ENCODE results near the gene SLFN12.
"Not testable (repeated sequence)": the region's sequence is repeated elsewhere in the genome, so short reads cannot be mapped to it uniquely, and the experiment has no call there.

SLFN12 gene

DNA sequence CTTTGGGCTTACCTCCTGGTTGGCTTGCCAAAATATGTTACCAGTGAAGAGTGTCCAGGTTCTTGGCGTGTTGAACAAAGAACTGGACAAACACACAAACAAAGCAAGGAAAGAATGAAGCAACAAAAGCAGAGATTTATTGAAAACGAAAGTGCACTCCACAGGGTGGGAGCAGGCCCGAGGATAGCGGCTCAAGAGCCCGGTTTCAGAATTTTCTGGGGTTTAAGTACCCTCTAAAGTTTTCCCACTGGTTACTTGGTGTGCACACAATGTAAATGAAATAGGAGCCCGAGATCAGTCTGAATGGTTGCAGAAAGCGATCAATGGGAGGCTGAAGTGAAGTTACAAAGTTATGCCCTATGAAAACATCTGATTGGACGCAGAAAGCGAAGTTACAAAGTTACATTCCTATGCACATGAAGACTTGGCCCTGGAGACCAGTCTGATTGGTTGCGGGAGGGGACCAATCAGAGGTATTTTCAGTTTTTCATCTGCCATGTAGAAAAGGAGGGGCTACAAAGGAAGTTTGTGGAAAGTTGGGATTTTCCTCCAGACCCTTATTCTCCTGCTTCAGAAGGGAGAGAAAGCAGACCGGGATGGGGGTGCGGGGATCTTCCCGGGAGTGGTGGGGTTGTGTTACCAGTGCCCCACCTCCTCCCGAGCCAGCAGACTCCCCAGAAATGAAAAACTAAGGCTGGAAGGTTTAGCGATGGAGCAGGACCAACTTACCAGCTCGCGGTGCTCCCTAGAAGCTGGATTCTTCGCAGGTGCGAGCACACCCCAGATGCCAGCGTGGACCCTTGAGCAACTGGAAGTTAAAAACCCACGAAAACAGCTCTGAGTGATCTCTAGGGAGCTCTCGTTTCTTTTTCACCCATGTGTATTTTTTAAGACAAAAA, at the start of gene SLFN12:
Gene SLFN12, minus strand, starts transcription at position 325 of the 899 bp plus-strand sequence. CDS start 9,472 bp downstream, outside the sequence.
- no peaks in the 10 kb centered on the region for H3K9me3 ChIP-seq (ENCODE audit: control insufficient read depth, low read length)
- H3K4me3 ChIP-seq (ENCODE audit: low read length), result peak within 1 kb of the TSS; percentile 14
- H3K9ac ChIP-seq (ENCODE audit: low read length), result peak within 1 kb of the TSS; percentile 54
- no peaks in the 10 kb centered on the region for H3K36me3 ChIP-seq (ENCODE audit: control insufficient read depth, insufficient read depth, low read length)
- no peaks in the 10 kb centered on the region for H3K27me3 ChIP-seq (ENCODE audit: control insufficient read depth, insufficient read depth, low read length)
- H3K4me1 ChIP-seq (ENCODE audit: control insufficient read depth, insufficient read depth, low read length), result peaks cover 7% of the 10 kb centered on the region

DNA sequence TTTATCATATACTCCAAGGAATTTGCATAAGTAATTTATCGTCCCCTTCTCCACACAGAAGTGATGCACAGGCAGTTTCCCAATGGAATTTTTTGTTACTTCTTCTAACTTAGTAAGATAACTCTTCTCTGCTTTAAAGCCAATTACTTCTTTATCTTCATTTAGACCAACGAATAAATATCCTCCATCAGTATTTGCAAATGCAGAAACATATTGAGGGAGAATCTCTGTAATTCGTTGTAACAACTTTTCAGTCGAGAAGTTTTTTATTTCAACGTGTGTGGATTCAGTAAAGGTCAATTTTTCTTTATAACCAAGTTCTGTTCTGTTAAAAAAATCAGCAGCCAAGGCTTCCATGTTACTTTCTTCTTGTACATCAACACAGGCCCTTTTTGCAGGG, 47.0 kb upstream of the SLFN12 start:
- Histone ChIP-seq H3K4me1 (ENCODE audit: control insufficient read depth, insufficient read depth, low read length) (no peaks in the 10 kb centered on the region), H3K4me3 (ENCODE audit: low read length) (no peak overlapping the region), H3K9ac (ENCODE audit: low read length) (no peak overlapping the region), H3K27me3 (ENCODE audit: control insufficient read depth, insufficient read depth, low read length) (no peaks in the 10 kb centered on the region), H3K36me3 (ENCODE audit: control insufficient read depth, insufficient read depth, low read length) (no peaks in the 10 kb centered on the region), H3K9me3 (ENCODE audit: control insufficient read depth, low read length) (peaks cover 5% of the 10 kb centered on the region)

DNA sequence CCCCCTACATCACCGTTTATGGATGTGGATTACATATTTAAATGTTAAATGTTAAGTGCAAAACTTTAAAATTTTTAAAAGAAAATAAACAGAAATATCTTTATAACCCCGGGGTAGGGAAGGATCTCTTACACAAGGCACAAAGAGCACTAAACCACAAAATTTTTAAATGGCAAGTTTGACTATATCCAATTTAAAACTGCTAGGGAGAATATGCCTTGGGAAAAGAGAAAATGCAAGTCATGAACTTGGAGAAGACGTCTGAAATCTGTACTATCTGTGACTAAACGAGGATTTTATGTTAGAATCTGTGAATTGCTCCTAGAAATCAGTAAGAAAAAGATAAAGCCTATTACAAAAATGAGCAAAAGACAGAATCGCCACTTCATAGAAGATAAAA, 44.9 kb upstream of the SLFN12 start:
- H3K36me3 ChIP-seq (ENCODE audit: control insufficient read depth, insufficient read depth, low read length), result no peaks in the 10 kb centered on the region
- H3K27me3 ChIP-seq (ENCODE audit: control insufficient read depth, insufficient read depth, low read length), result no peaks in the 10 kb centered on the region
- H3K4me1 ChIP-seq (ENCODE audit: control insufficient read depth, insufficient read depth, low read length), result no peaks in the 10 kb centered on the region
- peaks cover 5% of the 10 kb centered on the region for H3K9me3 ChIP-seq (ENCODE audit: control insufficient read depth, low read length)
- no peak overlapping the region for H3K9ac ChIP-seq (ENCODE audit: low read length)
- no peak overlapping the region for H3K4me3 ChIP-seq (ENCODE audit: low read length)

DNA sequence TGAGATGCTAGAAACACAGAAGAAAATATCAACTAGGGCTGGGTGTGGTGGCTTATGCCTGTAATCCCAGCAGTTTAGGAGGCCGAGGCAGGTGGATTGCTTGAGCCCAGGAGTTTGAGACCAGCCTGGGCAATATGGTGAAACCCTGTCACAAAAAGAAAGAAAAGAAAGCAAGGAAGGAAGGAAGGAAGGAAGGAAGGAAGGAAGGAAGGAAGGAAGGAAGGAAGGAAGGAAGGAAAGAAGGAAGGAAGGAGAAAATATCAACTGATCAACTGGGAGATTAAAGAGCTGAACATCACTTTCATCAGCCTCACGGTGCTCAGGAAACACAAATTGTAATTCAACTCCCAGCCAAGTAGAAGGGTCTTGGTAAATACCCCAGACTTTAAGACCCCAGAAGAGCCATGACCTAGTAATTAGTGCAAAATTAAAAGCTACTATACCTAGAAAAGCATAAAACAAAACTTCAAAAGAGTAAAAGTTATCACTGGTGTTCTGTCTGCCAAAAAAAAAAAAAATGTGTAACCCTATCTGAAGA, 44.1 kb upstream of the SLFN12 start:
- Histone ChIP-seq H3K36me3 (ENCODE audit: control insufficient read depth, insufficient read depth, low read length) (no peaks in the 10 kb centered on the region), H3K4me1 (ENCODE audit: control insufficient read depth, insufficient read depth, low read length) (no peaks in the 10 kb centered on the region), H3K9me3 (ENCODE audit: control insufficient read depth, low read length) (peaks cover 5% of the 10 kb centered on the region), H3K27me3 (ENCODE audit: control insufficient read depth, insufficient read depth, low read length) (no peaks in the 10 kb centered on the region), H3K9ac (ENCODE audit: low read length) (no peak overlapping the region), H3K4me3 (ENCODE audit: low read length) (no peak overlapping the region)

DNA sequence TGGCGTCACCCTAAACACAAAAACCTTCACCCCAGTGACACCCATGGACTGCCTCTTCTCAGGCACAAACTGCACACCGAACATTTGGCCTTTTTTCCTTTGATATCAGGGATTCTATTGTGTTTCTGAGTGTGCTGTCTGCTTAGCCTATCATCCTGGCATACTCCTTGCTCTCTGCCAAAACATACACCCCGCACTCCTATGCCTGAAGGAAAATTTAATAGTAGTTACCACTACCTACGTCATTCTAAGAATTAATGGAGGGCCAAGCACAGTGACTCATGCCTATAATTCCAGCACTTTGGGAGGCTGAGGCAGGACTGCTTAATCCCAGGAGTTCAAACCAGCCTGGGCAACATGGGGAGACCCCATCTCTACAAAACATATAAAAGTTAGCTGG, 36.2 kb upstream of the SLFN12 start:
- Histone ChIP-seq H3K4me1 (ENCODE audit: control insufficient read depth, insufficient read depth, low read length) (no peaks in the 10 kb centered on the region), H3K27me3 (ENCODE audit: control insufficient read depth, insufficient read depth, low read length) (no peaks in the 10 kb centered on the region), H3K36me3 (ENCODE audit: control insufficient read depth, insufficient read depth, low read length) (no peaks in the 10 kb centered on the region), H3K9ac (ENCODE audit: low read length) (no peak overlapping the region), H3K4me3 (ENCODE audit: low read length) (no peak overlapping the region), H3K9me3 (ENCODE audit: control insufficient read depth, low read length) (no peaks in the 10 kb centered on the region)

DNA sequence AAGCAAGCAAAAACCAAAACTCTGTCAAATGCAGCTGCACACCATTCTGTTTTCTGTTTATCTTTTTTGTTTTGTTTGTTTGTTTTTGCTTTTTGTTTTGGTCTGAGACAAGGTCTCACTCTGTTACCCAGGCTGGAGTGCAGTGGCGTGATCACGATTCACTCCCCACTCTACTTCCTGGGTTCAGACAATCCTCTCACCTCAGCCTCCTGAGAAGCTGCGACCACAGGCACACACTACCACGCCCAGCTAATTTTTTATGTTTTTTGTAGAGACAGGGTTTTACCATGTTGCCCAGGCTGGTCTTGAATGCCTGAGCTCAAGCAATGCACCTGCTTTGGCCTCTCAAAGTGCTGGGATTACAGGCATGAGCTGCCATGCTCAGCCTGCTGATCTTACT, 35.5 kb upstream of the SLFN12 start:
- Histone ChIP-seq H3K36me3 (ENCODE audit: control insufficient read depth, insufficient read depth, low read length) (no peaks in the 10 kb centered on the region), H3K9me3 (ENCODE audit: control insufficient read depth, low read length) (no peaks in the 10 kb centered on the region), H3K27me3 (ENCODE audit: control insufficient read depth, insufficient read depth, low read length) (no peaks in the 10 kb centered on the region), H3K4me3 (ENCODE audit: low read length) (no peak overlapping the region), H3K4me1 (ENCODE audit: control insufficient read depth, insufficient read depth, low read length) (no peaks in the 10 kb centered on the region), H3K9ac (ENCODE audit: low read length) (no peak overlapping the region)

DNA sequence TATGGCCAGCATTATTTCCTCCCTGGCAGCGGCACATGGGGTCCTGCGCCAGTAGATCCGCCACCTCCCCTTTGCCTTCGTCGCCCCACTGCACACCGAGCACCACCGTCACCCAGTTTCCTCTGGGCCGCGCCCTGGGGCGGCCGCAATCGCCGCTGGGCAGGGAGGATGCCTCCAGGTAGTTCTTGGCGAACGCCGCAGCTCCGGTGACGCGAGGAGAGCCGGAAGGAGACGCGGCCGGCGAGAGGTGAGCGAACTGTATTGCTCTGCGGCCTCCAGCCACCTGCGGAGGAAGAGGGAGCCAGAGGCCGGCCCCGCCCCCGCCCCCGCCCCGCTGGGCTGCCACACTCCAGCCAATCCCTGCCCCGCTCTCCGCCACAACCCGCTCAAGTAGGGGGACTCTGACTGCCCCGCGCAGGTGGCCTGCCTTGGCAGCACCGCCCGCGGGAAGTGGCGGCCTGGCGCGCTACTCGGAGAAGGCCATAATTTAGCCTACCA, 28.1 kb upstream of the SLFN12 start:
- H3K9me3 ChIP-seq (ENCODE audit: control insufficient read depth, low read length), result no peaks in the 10 kb centered on the region
- no peak overlapping the region for H3K4me3 ChIP-seq (ENCODE audit: low read length)
- no peaks in the 10 kb centered on the region for H3K27me3 ChIP-seq (ENCODE audit: control insufficient read depth, insufficient read depth, low read length)
- peaks cover 8% of the 10 kb centered on the region for H3K4me1 ChIP-seq (ENCODE audit: control insufficient read depth, insufficient read depth, low read length)
- no peaks in the 10 kb centered on the region for H3K36me3 ChIP-seq (ENCODE audit: control insufficient read depth, insufficient read depth, low read length)
- no peak overlapping the region for H3K9ac ChIP-seq (ENCODE audit: low read length)

DNA sequence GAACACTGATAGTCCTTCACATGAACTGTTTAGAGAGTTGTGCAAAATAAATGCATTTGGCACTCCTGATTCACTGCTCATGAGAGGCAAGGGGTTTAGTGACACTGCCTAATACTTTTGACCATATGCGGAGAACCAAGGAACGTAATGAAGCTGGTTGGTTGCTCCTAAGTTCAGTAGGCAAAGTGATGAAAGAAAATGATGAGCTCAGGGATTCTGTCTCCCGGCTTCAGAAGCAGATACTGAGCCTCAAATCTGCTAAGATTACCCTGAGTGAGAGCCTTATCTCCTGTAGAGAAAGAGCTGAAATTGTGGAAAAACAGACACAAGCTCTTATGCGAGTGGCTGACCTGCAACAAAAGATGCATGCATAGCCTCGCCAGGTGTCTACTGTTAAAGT, 21.7 kb upstream of the SLFN12 start:
- not testable (repeated sequence) for H3K9me3 ChIP-seq (ENCODE audit: control insufficient read depth, low read length); H3K36me3 ChIP-seq (ENCODE audit: control insufficient read depth, insufficient read depth, low read length); H3K9ac ChIP-seq (ENCODE audit: low read length); H3K4me1 ChIP-seq (ENCODE audit: control insufficient read depth, insufficient read depth, low read length); H3K4me3 ChIP-seq (ENCODE audit: low read length); H3K27me3 ChIP-seq (ENCODE audit: control insufficient read depth, insufficient read depth, low read length)

DNA sequence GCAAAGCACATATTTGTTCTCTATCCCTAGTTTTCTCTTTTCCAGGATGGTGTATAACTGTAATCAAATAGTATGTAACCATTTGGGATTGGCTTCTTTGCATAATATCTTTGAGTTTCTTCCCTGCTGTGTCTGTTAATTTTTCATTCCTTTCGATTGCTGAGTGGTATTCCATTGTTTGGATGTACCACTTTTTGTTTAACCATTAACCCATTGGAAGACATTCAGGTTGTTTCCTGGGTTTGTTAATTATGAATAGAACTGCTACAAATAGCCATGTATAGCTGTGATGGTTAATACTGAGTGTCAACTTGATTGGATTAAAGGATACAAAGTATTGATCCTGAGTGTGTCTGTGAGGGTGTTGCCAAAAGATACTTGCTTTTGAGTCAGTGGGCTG, 20.9 kb upstream of the SLFN12 start:
- peaks cover 12% of the 10 kb centered on the region for H3K27me3 ChIP-seq (ENCODE audit: control insufficient read depth, insufficient read depth, low read length)

DNA sequence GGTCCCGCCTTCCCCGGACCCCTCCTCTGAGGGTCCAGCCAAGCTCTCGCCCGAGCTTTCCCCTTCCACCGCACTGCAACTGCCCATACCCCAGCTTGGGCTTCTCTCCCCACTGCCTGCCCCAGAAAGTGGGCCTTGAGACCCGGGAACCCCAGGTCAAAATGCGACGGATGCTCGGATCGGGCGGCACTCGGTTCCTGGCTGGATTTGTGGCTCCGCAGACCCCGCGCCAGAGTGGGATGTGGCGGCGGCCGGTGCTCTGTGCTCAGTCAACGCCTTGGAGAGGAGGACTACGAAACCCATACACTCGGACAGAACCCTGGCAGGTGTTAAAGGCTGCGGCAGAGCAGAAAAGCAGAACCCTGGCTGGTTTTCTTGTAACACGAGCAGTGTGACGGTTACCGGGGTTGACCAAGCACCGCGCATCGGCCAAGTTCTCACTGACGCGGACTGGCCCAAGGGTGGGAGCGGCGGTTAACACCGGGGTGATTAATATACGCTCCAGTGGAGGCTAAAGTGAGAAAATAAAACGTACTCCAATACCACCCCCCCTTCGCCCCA, 17.2 kb upstream of the SLFN12 start:
- no peaks in the 10 kb centered on the region for H3K9me3 ChIP-seq (ENCODE audit: control insufficient read depth, low read length)
- H3K9ac ChIP-seq (ENCODE audit: low read length), result peak overlapping the region; percentile 31
- H3K36me3 ChIP-seq (ENCODE audit: control insufficient read depth, insufficient read depth, low read length), result no peaks in the 10 kb centered on the region
- H3K27me3 ChIP-seq (ENCODE audit: control insufficient read depth, insufficient read depth, low read length), result peaks cover 12% of the 10 kb centered on the region
- H3K4me1 ChIP-seq (ENCODE audit: control insufficient read depth, insufficient read depth, low read length), result peaks cover 18% of the 10 kb centered on the region
- H3K4me3 ChIP-seq (ENCODE audit: low read length), result no peak overlapping the region

More for the DNA sequence above, 20.9 kb upstream of the SLFN12 start:
- Histone ChIP-seq H3K36me3 (ENCODE audit: control insufficient read depth, insufficient read depth, low read length) (no peaks in the 10 kb centered on the region), H3K4me3 (ENCODE audit: low read length) (no peak overlapping the region), H3K9me3 (ENCODE audit: control insufficient read depth, low read length) (no peaks in the 10 kb centered on the region), H3K4me1 (ENCODE audit: control insufficient read depth, insufficient read depth, low read length) (peaks cover 12% of the 10 kb centered on the region), H3K9ac (ENCODE audit: low read length) (no peak overlapping the region)

DNA sequence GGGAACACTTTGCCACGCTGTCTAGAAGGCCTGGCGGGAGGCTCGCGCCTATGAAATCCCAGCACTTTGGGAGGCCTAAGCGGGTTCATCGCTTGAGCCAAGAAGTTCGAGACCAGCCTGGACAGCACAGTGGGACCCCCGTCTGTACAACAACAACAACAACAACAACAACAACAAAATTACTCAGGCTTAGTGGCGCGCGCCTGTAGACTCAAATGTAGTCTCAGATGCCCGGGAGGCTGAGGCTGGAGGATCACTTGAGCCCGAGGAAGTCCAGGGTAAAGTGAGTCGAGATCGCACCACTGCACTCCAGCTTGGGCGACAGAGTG, 16.6 kb upstream of the SLFN12 start:
- H3K4me1 ChIP-seq (ENCODE audit: control insufficient read depth, insufficient read depth, low read length), result peaks cover 18% of the 10 kb centered on the region
- no peaks in the 10 kb centered on the region for H3K36me3 ChIP-seq (ENCODE audit: control insufficient read depth, insufficient read depth, low read length)
- no peaks in the 10 kb centered on the region for H3K9me3 ChIP-seq (ENCODE audit: control insufficient read depth, low read length)
- H3K4me3 ChIP-seq (ENCODE audit: low read length), result peak overlapping the region; percentile 23
- H3K27me3 ChIP-seq (ENCODE audit: control insufficient read depth, insufficient read depth, low read length), result peaks cover 10% of the 10 kb centered on the region
- peak overlapping the region; percentile 75 for H3K9ac ChIP-seq (ENCODE audit: low read length)

DNA sequence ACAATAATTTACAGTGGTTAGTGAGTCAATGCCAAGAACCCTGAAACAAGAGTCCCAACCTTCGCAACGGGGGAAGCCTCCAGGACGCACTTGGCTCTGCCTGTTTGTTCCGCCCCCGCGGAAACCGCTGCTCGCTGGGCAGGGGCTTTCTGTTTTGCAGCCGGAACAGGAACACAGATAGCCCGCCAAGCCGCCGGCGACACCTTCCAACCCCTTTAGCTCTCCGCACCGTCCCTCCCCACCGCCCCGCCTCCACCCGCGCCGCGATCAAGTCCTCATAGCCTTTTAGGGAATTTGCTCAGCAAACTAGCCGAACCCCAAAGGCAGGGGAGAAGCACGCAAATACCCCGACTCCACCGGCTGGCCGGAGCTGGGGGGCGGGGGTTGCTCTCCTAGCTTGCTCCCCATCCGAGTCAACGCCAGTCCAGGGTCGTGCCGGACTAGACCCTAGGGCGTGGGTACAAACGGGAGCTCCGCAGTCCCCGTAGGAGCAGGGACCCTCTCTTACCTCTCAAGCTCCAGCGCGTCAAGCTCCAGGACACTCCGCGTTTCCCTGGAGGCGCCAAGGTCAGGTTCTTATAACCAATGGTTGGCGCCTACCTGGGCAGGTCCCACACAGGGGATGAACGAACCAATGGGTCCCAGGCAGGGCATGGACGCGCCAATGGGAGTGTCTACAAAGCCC, 16.1 kb upstream of the SLFN12 start, which contains the start of gene SLFN13:
Gene SLFN13, minus strand, starts transcription at position 553 of the 685 bp plus-strand sequence. CDS start 3,086 bp downstream, outside the sequence.
- Histone ChIP-seq H3K9me3 (ENCODE audit: control insufficient read depth, low read length) (no peaks in the 10 kb centered on the region), H3K9ac (ENCODE audit: low read length) (peak within 1 kb of the TSS; percentile 75), H3K27me3 (ENCODE audit: control insufficient read depth, insufficient read depth, low read length) (peaks cover 10% of the 10 kb centered on the region), H3K4me3 (ENCODE audit: low read length) (peak within 1 kb of the TSS; percentile 23), H3K36me3 (ENCODE audit: control insufficient read depth, insufficient read depth, low read length) (no peaks in the 10 kb centered on the region), H3K4me1 (ENCODE audit: control insufficient read depth, insufficient read depth, low read length) (peaks cover 18% of the 10 kb centered on the region)
